Thoracic aorta (tissue), 2 donors: ENCODE results near the gene PDPK1. TPM values are rescaled to one million over a fixed set of nuclear protein-coding genes. Genes with fewer than 3 reads are reported as not detected.

Experiments
- ATAC-seq: fragments of 150-250 bp; one replicate; pipeline ENCODE4 v1.8.0; 2017; ENCODE audit warnings: low read depth; ENCODE audit not compliant: insufficient number of reproducible peaks, low FRiP score
- DNase-seq: peaks from one replicate; pipeline ENCODE4 v3.0.0-alpha.2; 2020; ENCODE audit warnings: low spot score
- H3K27ac ChIP-seq, 2 donors: fragments of 200-600 bp; sonication (generic); 1 replicate in 1 of 2; 2 replicates in 1 of 2; pipeline ENCODE4 v1.5.1; 2016; ENCODE audit warnings: mild to moderate bottlenecking in 2 of 2, moderate library complexity in 2 of 2
- H3K27me3 ChIP-seq: fragments of 200-600 bp; sonication (generic); replicated peaks from 2 replicates; pipeline ENCODE4 v1.6.0; 2016; ENCODE audit warnings: mild to moderate bottlenecking; ENCODE audit not compliant: insufficient read depth
- H3K36me3 ChIP-seq: fragments of 200-600 bp; sonication (generic); one replicate; pipeline ENCODE4 v1.5.1; 2016
- H3K4me1 ChIP-seq, 2 donors: fragments of 200-600 bp; sonication (generic); 1 replicate in 1 of 2; 2 replicates in 1 of 2; pipeline versions ENCODE4 v1.5.1 to v1.6.0; 2016; ENCODE audit warnings: low read depth in 2 of 2, mild to moderate bottlenecking in 1 of 2; ENCODE audit not compliant: control insufficient read depth in 1 of 2
- H3K4me3 ChIP-seq: fragments of 200-600 bp; sonication (generic); 2 replicates; pipeline ENCODE4 v1.5.1; 2016; ENCODE audit warnings: mild to moderate bottlenecking
- H3K9me3 ChIP-seq: fragments of 200-600 bp; sonication (generic); 2 replicates; pipeline ENCODE4 v1.5.1; 2016
- total RNA-seq, 2 donors: library from RNA; depleted of rRNA; stranded (reverse); fragments of >200 nt; gene quantifications; one replicate each; pipeline versions ENCODE4 v1.1.0 to v1.2.3, GENCODE V29; 2016
- TF ChIP-seq, protein P1 (sequence below): fragments of 200-600 bp; sonication (generic); IDR thresholded peaks from one replicate; pipeline ENCODE4 v1.5.1; 2019; ENCODE audit warnings: antibody characterized with exemption

The PDPK1 gene
- total RNA-seq, 2 donors from 2014 or later = 31.9 to 44.3 TPM

DNA sequence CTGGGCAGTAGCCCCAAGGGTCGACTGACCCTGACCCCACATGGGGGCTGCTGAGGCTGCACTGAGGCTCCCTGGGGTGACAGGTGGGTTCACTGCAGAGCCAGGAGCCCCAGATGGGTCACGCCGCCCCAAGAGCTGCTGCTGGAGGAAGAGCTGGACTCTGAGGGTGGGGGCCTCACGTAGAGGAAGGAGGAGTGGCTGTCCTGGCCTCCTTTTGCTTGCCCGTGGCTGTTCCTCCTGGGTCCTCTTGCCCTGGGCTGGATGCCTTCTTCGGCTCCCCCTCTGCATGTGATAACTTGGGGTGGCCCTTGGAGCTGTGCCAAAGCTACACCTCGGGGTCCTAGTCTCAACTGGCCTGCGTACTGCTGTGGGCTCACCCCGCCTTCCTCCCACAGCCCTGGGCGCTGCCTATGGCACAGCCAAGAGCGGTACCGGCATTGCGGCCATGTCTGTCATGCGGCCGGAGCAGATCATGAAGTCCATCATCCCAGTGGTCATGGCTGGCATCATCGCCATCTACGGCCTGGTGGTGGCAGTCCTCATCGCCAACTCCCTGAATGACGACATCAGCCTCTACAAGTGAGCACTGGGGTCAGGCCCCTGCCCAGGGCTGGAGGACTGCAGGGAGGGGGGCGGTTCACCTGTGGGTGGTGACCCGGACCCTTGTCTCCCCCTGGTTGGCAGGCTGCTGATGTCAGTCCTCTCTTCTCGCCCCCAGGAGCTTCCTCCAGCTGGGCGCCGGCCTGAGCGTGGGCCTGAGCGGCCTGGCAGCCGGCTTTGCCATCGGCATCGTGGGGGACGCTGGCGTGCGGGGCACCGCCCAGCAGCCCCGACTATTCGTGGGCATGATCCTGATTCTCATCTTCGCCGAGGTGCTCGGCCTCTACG lies 18.8 kb upstream of the PDPK1 start:
- Histone ChIP-seq H3K9me3 (no peaks in the 10 kb centered on the region), H3K4me3 (peak overlapping the region; percentile 70), H3K27me3 (no peaks in the 10 kb centered on the region), H3K27ac (peak overlapping the region; percentile 74 to 76), H3K4me1 (peaks cover 43 to 63% of the 10 kb centered on the region in 2 donors), H3K36me3 (peaks cover 4% of the 10 kb centered on the region)
- TF ChIP-seq, protein P1, sequence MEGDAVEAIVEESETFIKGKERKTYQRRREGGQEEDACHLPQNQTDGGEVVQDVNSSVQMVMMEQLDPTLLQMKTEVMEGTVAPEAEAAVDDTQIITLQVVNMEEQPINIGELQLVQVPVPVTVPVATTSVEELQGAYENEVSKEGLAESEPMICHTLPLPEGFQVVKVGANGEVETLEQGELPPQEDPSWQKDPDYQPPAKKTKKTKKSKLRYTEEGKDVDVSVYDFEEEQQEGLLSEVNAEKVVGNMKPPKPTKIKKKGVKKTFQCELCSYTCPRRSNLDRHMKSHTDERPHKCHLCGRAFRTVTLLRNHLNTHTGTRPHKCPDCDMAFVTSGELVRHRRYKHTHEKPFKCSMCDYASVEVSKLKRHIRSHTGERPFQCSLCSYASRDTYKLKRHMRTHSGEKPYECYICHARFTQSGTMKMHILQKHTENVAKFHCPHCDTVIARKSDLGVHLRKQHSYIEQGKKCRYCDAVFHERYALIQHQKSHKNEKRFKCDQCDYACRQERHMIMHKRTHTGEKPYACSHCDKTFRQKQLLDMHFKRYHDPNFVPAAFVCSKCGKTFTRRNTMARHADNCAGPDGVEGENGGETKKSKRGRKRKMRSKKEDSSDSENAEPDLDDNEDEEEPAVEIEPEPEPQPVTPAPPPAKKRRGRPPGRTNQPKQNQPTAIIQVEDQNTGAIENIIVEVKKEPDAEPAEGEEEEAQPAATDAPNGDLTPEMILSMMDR = no peak
- ATAC-seq (no peak), DNase-seq (no peak)

DNA sequence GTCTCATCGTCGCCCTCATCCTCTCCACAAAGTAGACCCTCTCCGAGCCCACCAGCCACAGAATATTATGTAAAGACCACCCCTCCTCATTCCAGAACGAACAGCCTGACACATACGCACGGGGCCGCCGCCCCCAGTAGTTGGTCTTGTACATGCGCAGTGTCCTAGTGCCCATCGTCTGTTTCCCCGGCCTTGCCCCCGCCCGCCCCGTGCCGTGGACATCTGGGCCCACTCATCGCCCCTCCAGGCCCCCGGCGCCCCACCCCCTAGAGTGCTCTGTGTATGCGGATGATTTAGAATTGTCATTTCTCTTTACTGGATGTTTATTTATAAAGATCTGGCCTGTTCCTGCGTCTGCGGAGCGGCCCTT lies 18.1 kb upstream of the PDPK1 start:
- Histone ChIP-seq H3K36me3 (peaks cover 6% of the 10 kb centered on the region), H3K4me3 (peak overlapping the region; percentile 70), H3K4me1 (peaks cover 43 to 63% of the 10 kb centered on the region in 2 donors), H3K27me3 (no peaks in the 10 kb centered on the region), H3K9me3 (no peaks in the 10 kb centered on the region), H3K27ac (peak overlapping the region; percentile 74 to 76)
- no peak for DNase-seq
- ATAC-seq = no peak
- TF ChIP-seq, protein P1 = no peak

DNA sequence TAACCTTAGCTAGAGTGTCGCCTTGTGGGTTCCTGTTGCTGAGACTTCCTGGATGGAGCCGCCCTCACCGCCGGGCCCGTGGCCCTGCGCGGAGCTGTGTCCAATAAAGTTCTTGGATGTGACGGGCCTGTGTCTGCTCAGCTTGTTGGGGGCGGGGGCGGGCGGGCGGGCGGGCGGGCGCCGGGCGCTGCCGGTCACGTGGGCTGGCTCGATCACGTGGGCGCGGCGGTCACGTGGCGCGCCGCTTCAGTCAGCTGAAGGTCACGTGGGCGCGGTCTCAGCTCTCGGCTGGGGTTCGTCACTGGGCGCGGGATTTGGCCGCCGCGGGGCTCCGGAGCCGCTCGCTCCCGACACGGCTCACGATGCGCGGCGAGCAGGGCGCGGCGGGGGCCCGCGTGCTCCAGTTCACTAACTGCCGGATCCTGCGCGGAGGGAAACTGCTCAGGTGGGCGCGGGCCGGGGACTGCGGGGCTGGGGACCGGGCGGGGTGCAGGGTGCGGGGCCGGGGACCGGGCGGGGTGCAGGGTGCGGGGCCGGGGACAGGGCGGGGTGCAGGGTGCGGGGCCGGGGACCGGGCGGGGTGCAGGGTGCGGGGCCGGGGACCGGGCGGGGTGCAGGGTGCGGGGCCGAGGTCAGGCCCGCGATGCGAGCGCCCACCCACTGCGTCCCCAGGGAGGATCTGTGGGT lies 17.6 kb upstream of the PDPK1 start, which contains the start of gene AMDHD2:
Gene AMDHD2 (plus strand): TSS at position 275 of the 687 bp plus-strand sequence. CDS start 88 bp downstream, at position 363.
- no peaks in the 10 kb centered on the region for H3K9me3 ChIP-seq
- TF ChIP-seq, protein P1 = no peak
- H3K4me1 ChIP-seq = peaks cover 43 to 57% of the 10 kb centered on the region in 2 donors
- DNase-seq (peak; percentile 77), ATAC-seq (peak; percentile 45)
- peak within 1 kb of the TSS; percentile 74 to 76 for H3K27ac ChIP-seq
- peak within 1 kb of the TSS; percentile 70 for H3K4me3 ChIP-seq
- H3K36me3 ChIP-seq = peaks cover 8% of the 10 kb centered on the region
- no peaks in the 10 kb centered on the region for H3K27me3 ChIP-seq

DNA sequence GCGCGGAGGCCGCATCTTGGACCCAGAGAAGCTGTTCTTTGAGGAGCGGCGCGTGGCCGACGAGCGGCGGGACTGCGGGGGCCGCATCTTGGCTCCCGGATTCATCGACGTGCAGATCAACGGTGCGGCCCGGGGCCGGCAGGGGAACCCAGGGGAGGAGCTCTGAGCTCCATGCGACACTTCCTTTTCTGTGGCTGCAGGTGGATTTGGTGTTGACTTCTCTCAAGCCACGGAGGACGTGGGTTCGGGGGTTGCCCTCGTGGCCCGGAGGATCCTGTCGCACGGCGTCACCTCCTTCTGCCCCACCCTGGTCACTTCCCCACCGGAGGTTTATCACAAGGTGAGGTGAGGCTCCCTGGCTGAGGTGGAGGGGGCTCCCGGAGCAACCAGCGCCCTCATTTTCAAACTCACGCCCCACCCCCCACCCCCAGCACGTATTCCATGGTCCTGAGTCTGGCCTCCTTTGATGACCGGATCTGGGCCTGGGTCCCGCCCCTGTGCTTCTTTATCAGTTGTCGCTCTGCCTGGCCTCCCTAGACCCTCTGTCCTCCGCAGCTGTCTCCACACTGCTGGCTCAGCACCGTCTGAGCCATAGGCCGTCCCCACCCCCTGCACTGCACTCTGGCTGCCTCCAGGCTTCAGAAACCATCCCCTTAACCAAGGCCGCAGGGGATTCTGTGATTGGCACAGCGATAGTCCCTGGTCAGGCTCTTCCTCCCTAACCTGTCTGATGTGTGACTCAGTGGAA lies 16.9 kb upstream of the PDPK1 start:
- TF ChIP-seq, protein P1 = no peak
- DNase-seq (no peak), ATAC-seq (no peak)
- Histone ChIP-seq H3K27me3 (no peaks in the 10 kb centered on the region), H3K27ac (no peak overlapping the region), H3K36me3 (peaks cover 8% of the 10 kb centered on the region), H3K4me1 (peaks cover 37 to 50% of the 10 kb centered on the region in 2 donors), H3K9me3 (no peaks in the 10 kb centered on the region), H3K4me3 (peak overlapping the region; percentile 70)
